Cardiac fibroblast (primary cell): ENCODE results near the gene APOA4.

Source experiments
- DNase-seq, 2 donors: peaks; one replicate each; pipeline versions ENCODE4 v3.0.0 to v3.0.0-alpha.2; 2010; ENCODE audit warnings: low read depth in 2 of 2
- H3K4me3 ChIP-seq, 2 donors: replicated peaks in 1 of 2; 1 replicate in 1 of 2; 2 replicates in 1 of 2; pipeline ENCODE4 v1.5.1; 2011; ENCODE audit warnings: low read depth in 2 of 2, low read length in 2 of 2, mild to moderate bottlenecking in 2 of 2, moderate library complexity in 1 of 2
- TF ChIP-seq, protein P1 (sequence below): IDR thresholded peaks from one replicate; pipeline ENCODE4 v1.5.1; 2011; ENCODE audit warnings: low read depth, mild to moderate bottlenecking, low read length, inconsistent platforms

The APOA4 gene

DNA sequence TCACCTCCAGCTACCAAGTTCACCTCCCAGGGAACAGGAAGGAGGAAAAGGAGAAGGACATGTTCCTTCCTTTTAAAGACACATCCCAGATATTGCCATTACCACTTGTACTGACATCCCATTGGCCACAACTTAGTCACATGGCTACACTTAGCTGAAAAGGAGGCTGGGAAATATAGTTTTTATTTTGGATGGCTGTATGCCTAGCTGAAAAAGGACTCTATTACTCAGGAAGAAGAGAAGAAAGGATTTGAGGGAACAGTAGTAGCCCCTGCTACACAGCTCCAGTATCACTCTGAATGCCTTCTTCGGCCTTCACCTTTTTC is 29.4 kb downstream of the APOA4 start:
- DNase-seq: peak; percentile 43 to 45
- TF ChIP-seq, protein P1, sequence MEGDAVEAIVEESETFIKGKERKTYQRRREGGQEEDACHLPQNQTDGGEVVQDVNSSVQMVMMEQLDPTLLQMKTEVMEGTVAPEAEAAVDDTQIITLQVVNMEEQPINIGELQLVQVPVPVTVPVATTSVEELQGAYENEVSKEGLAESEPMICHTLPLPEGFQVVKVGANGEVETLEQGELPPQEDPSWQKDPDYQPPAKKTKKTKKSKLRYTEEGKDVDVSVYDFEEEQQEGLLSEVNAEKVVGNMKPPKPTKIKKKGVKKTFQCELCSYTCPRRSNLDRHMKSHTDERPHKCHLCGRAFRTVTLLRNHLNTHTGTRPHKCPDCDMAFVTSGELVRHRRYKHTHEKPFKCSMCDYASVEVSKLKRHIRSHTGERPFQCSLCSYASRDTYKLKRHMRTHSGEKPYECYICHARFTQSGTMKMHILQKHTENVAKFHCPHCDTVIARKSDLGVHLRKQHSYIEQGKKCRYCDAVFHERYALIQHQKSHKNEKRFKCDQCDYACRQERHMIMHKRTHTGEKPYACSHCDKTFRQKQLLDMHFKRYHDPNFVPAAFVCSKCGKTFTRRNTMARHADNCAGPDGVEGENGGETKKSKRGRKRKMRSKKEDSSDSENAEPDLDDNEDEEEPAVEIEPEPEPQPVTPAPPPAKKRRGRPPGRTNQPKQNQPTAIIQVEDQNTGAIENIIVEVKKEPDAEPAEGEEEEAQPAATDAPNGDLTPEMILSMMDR: no peak
- H3K4me3 ChIP-seq: no peak overlapping the region

DNA sequence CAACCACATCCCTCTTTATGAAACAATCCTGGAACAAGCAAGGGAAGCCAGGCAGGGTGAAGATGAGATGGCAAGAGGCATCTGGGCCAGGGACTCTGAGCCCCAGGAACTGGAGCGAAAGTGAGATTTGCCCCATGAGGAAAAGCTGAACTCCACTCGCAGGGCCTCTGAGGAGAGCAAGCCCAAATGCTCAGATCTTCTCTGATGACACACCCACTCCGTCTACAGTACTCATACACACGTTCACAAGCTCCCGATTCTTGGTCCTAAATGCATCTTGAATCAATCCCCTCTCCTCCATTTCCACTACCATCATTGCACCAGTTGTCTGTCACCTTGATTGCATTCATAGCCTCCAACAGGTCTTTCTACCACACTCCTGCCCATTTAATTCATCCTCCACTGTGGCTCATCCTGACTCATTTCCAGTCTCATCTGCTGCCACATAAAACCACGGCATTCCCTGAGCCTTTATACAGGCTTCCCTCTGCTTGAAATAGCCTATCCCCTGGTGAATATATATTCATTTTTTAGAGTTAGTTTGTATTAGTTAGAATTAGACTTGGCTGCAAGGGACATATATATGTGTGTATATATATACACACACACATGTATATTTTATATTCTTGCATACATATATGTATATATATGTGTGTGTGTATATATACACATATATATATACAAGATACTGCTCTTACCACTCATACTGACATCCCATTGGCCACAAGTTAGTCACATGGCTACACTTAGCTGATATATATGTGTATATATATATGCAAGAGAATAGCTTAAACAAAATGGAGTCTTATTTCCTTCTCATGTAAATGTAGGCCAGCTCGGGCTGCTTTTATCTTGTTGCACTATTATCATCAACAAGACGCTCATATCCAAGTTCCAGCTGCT is 30.0 kb downstream of the APOA4 start:
- H3K4me3 ChIP-seq: no peak overlapping the region
- peak; percentile 21 to 85 for DNase-seq
- TF ChIP-seq, protein P1: no peak

DNA sequence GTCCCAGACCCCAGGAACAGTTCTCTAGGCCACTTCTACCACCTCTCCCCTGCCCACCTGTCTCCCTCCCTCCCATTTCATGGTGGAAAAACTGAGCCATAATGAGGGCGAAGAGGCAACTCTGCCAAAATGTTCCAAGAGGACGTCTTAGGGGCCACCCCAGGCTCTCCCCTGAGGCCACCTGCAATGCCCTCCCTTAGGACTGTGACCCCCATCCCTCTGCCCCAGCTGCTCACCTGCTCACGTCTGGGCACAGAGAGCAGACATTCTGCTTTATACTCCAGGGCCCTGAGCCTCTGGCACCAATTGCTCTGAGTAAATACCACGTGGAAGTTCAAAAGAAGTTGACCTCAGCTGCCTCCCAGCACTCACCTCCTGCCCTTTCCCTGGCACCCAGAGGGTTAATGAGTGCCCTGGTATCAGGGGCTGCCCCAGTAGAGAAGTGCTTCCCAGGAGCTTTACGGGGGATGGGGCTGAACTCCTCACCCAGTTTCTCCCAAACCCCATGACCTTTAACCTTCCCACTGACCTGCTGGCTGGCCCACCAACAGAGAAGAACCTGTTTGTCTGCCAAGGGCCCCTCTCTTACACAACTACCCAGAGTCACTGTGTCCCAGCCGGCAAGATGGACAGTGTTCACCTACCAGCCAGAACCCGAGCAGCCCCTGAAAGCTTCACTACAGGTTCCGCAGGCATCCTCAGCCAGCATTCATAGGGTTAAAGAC is 30.8 kb downstream of the APOA4 start:
- DNase-seq: no peak
- no peak overlapping the region for H3K4me3 ChIP-seq
- TF ChIP-seq, protein P1: no peak

DNA sequence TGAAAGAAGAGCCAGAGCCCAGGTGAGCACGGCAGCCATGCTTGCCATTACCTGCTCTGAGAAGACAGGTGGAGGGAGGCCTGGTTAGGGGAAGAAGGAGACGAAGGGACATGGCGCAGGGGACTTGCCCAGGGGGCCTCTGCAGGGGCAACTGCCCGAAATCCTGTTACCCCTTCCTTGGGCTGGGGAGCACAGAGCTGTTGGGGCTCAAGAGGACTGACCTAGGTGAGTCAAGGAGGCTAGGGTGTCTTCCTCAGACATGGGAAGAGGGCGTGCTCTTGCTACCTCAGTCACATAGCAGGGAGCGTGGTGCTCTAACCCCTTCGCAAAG is 31.3 kb downstream of the APOA4 start, which contains the start of gene APOA5:
Gene APOA5 (minus strand): TSS at position 67 of the 331 bp plus-strand sequence. CDS start 19 bp downstream, at position 48.
- H3K4me3 ChIP-seq: no peak within 1 kb of the TSS
- TF ChIP-seq, protein P1: no peak
- DNase-seq: no peak

DNA sequence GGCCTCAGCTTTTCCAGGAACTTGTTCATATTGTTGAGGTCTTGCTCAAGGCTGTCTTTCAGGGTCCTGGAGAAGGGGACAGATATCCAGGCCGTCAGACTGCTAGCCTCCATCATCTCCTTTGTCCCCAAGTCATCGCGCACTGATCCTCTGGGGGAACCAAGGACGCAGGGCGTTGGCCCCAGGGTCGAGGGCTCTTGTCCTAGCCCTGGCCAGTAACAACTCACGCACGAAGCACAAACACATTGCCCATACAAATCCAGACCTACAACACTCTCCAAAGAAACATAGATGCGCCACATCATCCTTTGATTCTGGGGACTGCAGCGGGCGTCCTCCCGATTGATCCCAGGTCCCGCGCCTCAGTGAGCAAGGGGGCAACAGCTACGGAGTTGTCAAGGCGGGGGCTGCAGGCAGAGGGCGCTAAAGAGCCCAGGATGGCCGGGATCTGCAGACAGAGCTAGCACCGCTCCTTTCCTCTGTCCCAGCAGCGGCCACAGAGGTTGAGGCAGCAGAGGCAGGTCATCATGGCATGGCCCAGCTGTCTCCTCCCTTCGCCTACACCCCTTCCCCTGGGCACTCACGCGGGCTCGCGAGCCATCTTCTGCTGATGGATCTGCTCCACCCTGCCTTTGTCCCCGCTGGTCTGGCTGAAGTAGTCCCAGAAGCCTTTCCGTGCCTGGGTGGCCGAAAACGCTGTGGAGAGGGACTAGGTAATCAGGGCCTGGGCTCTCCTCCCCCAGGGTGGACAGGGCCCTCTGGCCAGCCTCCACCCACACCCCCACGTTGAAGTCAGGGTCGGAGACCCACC is 31.9 kb downstream of the APOA4 start:
- H3K4me3 ChIP-seq: no peak overlapping the region
- TF ChIP-seq, protein P1: peak; percentile 96
- peak; percentile 76 to 77 for DNase-seq

DNA sequence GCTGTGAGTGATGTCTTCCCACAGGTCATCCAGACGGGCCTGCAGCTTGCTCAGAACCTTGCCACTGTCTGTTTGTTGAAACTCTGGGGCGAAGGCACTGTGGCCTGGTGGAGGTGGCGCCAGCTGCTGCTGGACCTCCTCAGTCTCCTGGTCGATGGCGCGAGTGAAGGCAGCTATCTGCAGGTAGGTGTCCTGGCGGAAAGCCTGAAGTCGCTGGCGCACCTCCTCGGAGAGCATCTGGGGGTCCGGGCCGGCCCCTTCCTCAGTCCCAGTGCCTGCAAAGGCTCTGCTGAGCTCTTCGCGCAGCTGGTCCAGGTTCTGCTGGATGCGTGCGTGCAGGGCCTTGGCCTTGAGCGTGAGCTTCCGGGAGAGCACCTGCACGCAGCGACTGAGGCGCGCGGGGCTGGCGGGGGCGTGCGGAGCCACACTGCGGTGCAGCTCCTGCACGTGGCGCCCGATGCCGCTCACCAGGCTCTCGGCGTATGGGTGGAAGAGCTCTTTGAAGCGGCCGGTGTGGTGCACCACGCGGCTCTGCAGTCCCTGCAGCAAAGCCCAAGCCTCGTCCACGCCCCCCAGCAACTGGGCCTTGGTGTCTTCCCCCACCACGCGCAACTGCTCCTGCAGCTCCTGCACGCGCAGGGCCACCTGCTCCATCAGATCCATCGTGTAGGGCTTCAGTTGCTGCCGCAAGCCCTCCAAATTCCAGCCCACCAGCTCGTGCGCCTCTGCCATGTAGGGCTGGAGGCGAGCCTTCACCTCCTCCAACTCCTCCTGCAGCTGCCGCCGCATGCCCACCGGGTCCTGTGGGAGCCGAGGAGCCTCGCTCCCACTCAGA is 32.7 kb downstream of the APOA4 start:
- TF ChIP-seq, protein P1: no peak
- H3K4me3 ChIP-seq: no peak overlapping the region
- DNase-seq: no peak
